GM12892 (cell line): Measurements from ENCODE around the gene ANXA9.

Experiments used
- DNase-seq: peaks from one replicate; pipeline ENCODE4 v3.0.0; 2011; ENCODE audit not compliant: insufficient read length
- FAIRE-seq: peaks from 2 replicates; lab custom pipeline; 2011; peaks lifted over from hg19 to GRCh38; lab: Jason Lieb, UNC
- POLR2A ChIP-seq: IDR thresholded peaks from 2 replicates; pipeline ENCODE4 v1.6.1; 2011; ENCODE audit warnings: low read depth, low read length, control low read depth
- POLR2AphosphoS5 ChIP-seq: IDR thresholded peaks from 2 replicates; pipeline ENCODE4 v1.6.1; 2011; ENCODE audit warnings: low read depth, low read length, control low read depth
- TAF1 ChIP-seq: IDR thresholded peaks from 2 replicates; pipeline ENCODE4 v1.6.1; 2011; ENCODE audit warnings: low read depth, mild to moderate bottlenecking, control low read depth, low read length, borderline replicate concordance

Gene ANXA9

GRCh38 chr1:151009206-151009587 is 27.1 kb downstream of the ANXA9 start:
- TF ChIP-seq TAF1 (no peak), POLR2AphosphoS5 (no peak), POLR2A (no peak)
- no peak for DNase-seq
- no peak for FAIRE-seq

- DNase-seq (no peak), FAIRE-seq (no peak)
- TF ChIP-seq POLR2A (no peak), POLR2AphosphoS5 (no peak), TAF1 (no peak)
Observed at GRCh38 chr1:151009674-151010345, 27.7 kb downstream of the ANXA9 start.

GRCh38 chr1:151010346-151010726 is 28.2 kb downstream of the ANXA9 start:
- DNase-seq (no peak), FAIRE-seq (no peak)
- no peak for TF ChIP-seq TAF1
- TF ChIP-seq POLR2A: no peak
- TF ChIP-seq POLR2AphosphoS5: no peak

GRCh38 chr1:151011154-151011850 is 29.2 kb downstream of the ANXA9 start:
- no peak for FAIRE-seq
- TF ChIP-seq POLR2AphosphoS5 (no peak), TAF1 (no peak), POLR2A (no peak)
- DNase-seq: no peak

- no peak for DNase-seq
- FAIRE-seq: no peak
- TF ChIP-seq POLR2A (no peak), POLR2AphosphoS5 (no peak), TAF1 (no peak)
Observed at GRCh38 chr1:151012684-151013471, 30.8 kb downstream of the ANXA9 start.

- no peak for FAIRE-seq
- DNase-seq: no peak
- TF ChIP-seq POLR2AphosphoS5: no peak
- no peak for TF ChIP-seq POLR2A
- no peak for TF ChIP-seq TAF1
Observed at GRCh38 chr1:151013518-151013917, 31.4 kb downstream of the ANXA9 start.

- peak; percentile 65 for DNase-seq
- TF ChIP-seq POLR2A (no peak), POLR2AphosphoS5 (no peak), TAF1 (no peak)
- peak; percentile 65 for FAIRE-seq
Observed at GRCh38 chr1:151024540-151025146, 42.6 kb downstream of the ANXA9 start.

GRCh38 chr1:151026460-151026859 is 44.4 kb downstream of the ANXA9 start:
- TF ChIP-seq TAF1 (no peak), POLR2A (no peak), POLR2AphosphoS5 (no peak)
- no peak for FAIRE-seq

GRCh38 chr1:151032164-151032563 is 50.1 kb downstream of the ANXA9 start:
- no peak for DNase-seq
- FAIRE-seq: no peak
- TF ChIP-seq TAF1: no peak
- no peak for TF ChIP-seq POLR2A
- TF ChIP-seq POLR2AphosphoS5: no peak

More at GRCh38 chr1:151026460-151026859, 44.4 kb downstream of the ANXA9 start:
- DNase-seq: no peak

- no peak for DNase-seq
- TF ChIP-seq POLR2AphosphoS5: no peak
- TF ChIP-seq TAF1: no peak
- TF ChIP-seq POLR2A: no peak
Observed at GRCh38 chr1:151035167-151035566, 53.1 kb downstream of the ANXA9 start.

GRCh38 chr1:151036356-151036755 is 54.3 kb downstream of the ANXA9 start, which contains the start of gene BNIPL:
BNIPL (plus strand) TSS chr1:151036586; CDS start chr1:151036726, 140 bp downstream.
- FAIRE-seq: no peak
- TF ChIP-seq POLR2AphosphoS5 (no peak), POLR2A (no peak), TAF1 (no peak)
- no peak for DNase-seq

More at GRCh38 chr1:151035167-151035566, 53.1 kb downstream of the ANXA9 start:
- no peak for FAIRE-seq
